Cerebellar nuclear complex (tissue), 1 donor: ENCODE data around the gene BRCA1.
"Not testable (repeated sequence)": the region's sequence is repeated elsewhere in the genome, so short reads cannot be mapped to it uniquely, and the experiment has no call there.

ENCODE experiments used
- DNase-seq, 2 experiments: peaks; one replicate each; lab custom pipeline; 2025; lab: John Stamatoyannopoulos, UW

The BRCA1 gene

DNA sequence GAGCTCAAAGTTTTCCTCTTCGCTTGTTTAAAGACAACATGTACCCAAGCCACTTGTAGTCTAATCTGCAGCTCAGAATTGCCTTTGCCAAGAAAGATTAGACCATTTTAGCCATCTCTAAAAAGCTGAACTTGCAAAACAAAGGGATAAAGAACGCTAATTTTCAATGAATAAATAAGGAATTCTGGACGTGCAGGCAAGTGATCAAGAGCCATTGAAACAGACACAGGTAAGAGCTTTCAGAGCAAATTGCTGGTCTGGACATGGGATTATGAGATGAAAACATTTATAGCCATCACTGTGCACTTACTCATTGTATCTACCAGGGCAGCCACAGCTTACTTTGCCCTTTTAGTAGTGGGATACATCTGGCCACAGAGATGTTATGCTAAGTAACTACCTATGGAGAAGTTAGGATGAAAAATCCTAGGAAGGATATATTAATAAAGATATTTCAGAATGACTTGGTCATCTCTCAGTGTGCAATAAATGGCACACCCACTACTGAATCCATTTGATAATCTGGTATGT, 55.7 kb downstream of the BRCA1 start:
- no peak for DNase-seq

- DNase-seq, result no peak
Measured at GRCh38 chr17:43068570-43069367, 56.4 kb downstream of the BRCA1 start.

DNA sequence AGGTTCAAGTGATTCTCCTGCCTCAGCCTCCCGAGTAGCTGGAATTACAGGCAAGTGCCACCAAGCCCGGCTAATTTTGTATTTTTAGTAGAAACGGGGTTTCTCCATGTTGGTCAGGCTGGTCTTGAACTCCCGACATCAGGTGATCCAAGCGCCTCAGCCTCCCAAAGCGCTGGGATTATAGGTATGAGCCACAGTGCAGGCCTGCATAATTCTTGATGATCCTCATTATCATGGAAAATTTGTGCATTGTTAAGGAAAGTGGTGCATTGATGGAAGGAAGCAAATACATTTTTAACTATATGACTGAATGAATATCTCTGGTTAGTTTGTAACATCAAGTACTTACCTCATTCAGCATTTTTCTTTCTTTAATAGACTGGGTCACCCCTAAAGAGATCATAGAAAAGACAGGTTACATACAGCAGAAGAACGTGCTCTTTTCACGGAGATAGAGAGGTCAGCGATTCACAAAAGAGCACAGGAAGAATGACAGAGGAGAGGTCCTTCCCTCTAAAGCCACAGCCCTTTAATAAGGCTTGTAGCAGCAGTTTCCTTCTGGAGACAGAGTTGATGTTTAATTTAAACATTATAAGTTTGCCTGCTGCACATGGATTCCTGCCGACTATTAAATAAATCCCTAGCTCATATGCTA, 62.1 kb downstream of the BRCA1 start:
- no peak for DNase-seq

GRCh38 chr17:43056051-43056450, 69.1 kb downstream of the BRCA1 start:
- no peak for DNase-seq

- DNase-seq, result not testable (repeated sequence)
Measured at GRCh38 chr17:43053008-43053407, 72.2 kb downstream of the BRCA1 start.

DNA sequence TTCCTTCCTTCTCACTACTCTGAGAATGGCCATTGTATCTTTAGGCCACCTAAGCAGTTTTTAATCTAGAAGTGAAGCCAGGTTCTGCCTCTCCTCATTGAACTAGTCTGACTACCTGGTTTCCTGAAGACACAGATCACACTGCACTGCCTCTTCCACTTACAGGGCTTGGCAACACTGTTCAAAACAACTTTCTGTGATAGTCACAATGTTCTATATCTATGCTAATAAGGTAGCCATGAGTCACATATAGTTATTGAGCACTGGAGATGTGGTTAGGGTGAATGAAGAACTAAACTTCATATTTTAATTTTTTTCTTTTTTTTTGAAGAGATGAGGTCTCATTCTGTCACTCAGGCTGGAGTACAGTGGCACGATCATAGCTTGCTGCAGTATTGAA, 73.2 kb downstream of the BRCA1 start:
- DNase-seq, result no peak

DNA sequence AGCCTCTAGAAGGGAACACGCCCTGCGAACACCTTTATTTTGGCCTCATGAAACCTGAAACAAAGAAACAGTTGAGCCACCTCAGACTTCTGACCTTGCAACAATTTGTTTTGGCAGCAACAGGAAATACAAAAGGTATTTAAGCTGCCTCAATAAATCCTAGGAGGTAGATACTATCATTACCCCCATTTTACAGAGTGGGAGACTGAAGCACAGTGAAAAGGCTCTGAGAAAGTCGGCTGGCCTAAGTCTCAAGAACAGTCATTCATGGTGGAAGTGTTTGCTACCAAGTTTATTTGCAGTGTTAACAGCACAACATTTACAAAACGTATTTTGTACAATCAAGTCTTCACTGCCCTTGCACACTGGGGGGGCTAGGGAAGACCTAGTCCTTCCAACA, 81.1 kb downstream of the BRCA1 start:
- no peak for DNase-seq

GRCh38 chr17:43043307-43043706, 81.9 kb downstream of the BRCA1 start:
- no peak for DNase-seq

DNA sequence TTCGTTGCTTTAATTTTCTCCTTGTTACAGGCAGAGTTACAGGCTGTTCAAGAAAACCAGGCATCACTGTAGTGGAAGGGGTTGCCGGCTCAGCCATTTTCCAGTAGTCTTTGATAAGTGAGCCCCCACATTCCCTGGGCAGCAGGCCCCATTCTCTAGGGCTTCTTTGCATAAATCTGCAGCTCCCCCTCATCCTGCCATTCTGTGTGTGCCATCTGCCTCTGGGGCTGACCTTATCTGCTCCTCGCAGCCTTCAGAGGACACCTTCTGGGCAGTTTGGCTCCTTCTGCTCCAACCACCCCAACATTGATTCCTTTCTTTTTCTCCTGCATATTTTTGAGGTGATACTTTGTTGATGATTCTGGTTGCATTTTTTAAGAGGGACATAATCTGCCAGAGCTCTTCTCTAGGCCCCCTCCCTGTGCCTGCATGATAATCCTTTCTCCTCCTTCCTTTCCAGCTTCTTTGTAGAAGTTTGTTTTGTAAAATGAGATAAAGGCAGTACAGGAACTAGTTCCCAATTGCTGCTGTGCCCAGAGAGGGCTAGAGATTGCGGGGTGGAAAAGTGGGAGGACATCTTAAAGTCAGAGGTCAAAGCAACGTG, 83.0 kb downstream of the BRCA1 start:
- DNase-seq, result no peak

- DNase-seq, result no peak
Measured at GRCh38 chr17:43040655-43041054, 84.5 kb downstream of the BRCA1 start.

DNA sequence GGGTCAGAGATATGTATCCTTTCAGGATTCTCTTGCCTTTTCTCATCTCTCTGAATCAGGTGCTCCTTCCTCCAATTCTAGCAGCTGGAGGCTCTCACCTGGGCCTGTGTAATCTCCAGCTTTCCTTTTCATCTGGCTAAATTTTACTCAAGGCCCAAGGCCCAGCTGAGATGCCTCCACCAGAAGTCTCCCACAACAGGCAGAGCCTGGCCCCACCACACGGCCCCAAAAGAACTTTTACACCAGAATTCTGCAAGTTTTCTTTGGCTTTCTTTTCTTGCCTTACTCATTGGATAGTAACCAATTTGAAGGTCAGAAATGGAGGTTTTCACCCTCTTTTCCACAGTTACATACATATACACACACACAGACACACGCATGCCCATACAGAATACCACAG, 85.5 kb downstream of the BRCA1 start:
- DNase-seq, result no peak

DNA sequence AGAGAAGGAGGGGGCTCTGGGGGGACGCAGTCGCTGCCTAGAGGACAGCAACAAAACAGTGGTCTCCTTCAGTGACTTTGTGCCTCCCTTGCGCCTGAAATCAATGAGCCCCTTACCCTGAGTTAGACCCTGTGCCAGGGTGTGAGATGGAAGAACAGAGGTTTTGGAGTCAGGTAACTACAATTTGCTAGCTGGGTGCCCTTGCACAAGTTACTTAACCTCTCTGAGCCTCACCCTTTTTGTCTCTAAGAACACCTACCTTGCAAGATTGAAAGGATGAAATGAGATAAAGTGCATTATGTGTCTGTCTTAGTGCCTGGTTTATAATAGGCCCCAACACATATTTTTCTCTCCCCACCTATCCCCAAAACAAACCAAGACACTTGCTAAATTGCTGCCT, 90.3 kb downstream of the BRCA1 start:
- no peak for DNase-seq

DNA sequence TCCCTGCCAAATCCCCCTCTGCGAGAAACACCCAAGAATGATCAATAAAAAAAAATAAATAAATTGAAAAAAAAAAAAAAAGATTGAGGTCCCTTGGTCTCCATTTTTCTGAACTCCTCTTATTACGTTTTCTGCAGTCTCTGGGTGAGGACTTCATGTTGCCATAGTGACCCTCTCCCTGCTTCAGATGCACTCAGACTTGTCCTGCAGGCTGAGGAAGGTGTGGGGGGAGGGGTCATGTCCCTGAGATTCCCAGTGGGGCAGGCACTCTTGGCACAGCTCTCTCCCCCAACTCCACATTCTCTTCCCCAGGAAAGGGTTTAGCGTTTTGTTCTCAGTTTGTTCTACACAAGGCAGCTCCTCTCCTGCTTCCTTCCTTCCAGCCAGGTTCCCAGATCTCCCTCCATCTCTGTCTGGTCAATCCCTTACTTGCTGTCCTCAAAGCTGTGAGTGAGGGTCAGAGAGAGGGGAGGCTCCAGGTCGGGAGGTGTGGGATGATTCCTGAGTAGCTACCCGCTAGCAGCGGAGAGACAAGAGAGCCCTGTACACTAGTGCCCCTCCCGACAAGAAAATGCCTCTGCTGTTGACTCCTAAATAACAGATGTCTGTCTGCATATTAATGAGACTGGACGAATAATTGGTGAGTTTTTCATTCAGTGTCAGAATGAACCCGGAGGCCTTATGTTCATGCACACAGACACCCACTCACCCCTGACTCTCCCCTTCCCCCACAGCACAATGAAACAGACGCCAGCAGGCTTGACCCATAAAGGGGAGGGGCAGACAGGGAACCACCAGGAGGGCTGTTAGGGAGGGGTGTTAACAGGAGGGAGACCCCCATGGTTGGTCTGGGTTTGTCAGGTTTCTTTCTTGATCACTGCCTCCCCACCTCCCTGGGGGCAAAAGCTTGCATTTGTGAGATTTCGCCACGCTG, 90.9 kb downstream of the BRCA1 start:
- DNase-seq, result no peak

DNA sequence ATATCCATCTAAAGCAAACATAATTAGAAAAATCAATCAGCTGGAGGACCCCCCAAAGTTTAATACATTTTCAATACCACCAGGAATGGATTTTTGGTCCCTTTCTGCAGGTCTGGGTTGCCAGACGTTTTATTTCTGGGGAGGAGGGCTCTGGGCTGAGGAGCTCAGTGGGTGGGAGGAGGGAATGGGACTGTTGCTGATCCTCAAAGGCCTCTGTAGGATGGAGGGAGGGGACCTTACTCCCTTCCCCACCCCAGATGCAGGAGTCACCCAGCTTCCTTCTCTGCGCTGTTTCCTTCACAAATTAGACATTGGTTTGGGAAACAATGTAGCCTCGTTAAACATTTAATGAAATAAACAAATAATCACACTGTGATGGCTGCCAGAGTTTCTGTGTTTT, 93.5 kb downstream of the BRCA1 start:
- no peak for DNase-seq

- DNase-seq, result no peak
Measured at GRCh38 chr17:43030137-43030767, 94.9 kb downstream of the BRCA1 start.

- no peak for DNase-seq
Measured at GRCh38 chr17:43028221-43028861, 96.8 kb downstream of the BRCA1 start.

- no peak for DNase-seq
Measured at GRCh38 chr17:43027091-43028032, 97.8 kb downstream of the BRCA1 start.

DNA sequence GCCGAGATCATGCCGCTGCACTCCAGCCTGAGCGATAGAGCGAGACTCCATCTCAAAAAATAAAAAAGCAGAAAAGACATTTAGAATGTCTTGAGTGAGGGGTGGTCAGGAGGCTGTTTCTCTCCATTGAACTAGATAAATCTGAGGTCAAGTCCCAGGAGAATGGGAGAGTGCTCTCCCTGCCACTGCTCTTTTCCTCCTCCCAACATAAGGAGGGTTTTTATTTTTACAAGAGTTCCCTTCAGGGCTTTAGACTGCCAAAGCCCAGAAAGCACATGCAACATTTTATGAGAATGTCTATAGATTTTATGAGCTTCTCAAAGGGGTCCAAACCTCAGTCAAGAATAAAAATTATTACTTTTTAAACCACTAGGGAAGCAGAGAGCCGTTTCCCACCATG, 98.6 kb downstream of the BRCA1 start:
- DNase-seq, result no peak

- DNase-seq, result no peak
Measured at GRCh38 chr17:43025766-43026537, 99.2 kb downstream of the BRCA1 start.
